Fibroblast of skin of left biceps (primary cell): Measurements from ENCODE around the gene DBX1.
"Not testable (repeated sequence)": the region's sequence is repeated elsewhere in the genome, so short reads cannot be mapped to it uniquely, and the experiment has no call there.

Source experiments
- DNase-seq, 2 experiments: peaks; one replicate each; pipeline ENCODE4 v3.0.0-alpha.2; 2013; ENCODE audit warnings: low read depth in 2 of 2

DBX1 gene, protein sequence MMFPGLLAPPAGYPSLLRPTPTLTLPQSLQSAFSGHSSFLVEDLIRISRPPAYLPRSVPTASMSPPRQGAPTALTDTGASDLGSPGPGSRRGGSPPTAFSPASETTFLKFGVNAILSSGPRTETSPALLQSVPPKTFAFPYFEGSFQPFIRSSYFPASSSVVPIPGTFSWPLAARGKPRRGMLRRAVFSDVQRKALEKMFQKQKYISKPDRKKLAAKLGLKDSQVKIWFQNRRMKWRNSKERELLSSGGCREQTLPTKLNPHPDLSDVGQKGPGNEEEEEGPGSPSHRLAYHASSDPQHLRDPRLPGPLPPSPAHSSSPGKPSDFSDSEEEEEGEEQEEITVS

GRCh38 chr11:20160425-20161229, at the start of gene DBX1:
DBX1 (minus strand) TSS chr11:20160475; CDS start chr11:20160324, 151 bp downstream.
- no peak for DNase-seq

- DNase-seq = no peak
Observed at GRCh38 chr11:20208622-20209111, 48.4 kb upstream of the DBX1 start.

DNA sequence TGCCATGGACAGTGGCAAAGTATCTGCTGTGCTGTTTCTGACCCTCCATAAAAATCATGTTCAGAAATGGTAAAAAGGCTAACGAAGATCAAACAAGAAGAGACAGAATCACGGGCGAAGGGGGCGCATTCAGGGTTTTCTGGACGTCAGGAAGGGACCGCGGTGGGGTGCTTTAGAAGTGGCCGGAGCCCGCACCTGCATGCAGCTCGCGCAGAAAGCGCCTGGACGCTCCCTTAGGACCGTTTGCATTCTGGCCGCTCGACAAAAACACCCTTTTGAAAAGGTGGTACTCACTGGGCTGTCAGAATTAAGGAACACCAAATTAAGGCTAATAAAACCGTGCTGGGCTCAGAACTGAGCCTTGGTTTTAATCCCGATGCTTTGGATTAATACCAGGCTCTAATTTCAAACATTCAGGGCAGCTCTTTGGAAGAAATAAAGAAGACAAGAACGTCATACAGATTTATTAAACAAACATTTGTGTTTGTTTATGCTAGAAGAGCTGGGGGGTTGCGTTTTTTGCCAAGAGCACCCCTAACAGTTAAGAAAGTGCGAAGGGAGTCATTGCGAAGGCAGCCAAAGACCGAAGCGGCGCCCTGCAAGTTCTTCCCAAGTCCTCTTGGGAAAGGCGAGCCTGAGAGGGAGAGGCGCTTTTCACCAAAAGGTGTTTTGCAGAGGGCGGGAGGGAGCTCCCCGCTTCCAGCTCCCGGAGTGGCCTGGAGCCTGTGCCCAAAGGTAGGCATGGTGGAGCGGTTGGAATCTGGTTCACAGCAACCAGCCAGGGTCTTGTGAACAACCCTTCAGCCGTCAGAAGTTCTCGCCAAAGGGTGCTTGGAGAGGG, 47.7 kb upstream of the DBX1 start:
- no peak for DNase-seq

GRCh38 chr11:20205807-20206206, 45.5 kb upstream of the DBX1 start:
- DNase-seq = no peak

- no peak for DNase-seq
Observed at GRCh38 chr11:20204681-20205080, 44.4 kb upstream of the DBX1 start.

- no peak for DNase-seq
Observed at GRCh38 chr11:20203831-20204230, 43.6 kb upstream of the DBX1 start.

- no peak for DNase-seq
Observed at GRCh38 chr11:20201231-20201630, 41.0 kb upstream of the DBX1 start.

- DNase-seq = not testable (repeated sequence)
Observed at GRCh38 chr11:20200331-20200955, 40.2 kb upstream of the DBX1 start.

- DNase-seq = no peak
Observed at GRCh38 chr11:20197881-20198280, 37.6 kb upstream of the DBX1 start.

- no peak for DNase-seq
Observed at GRCh38 chr11:20194470-20194869, 34.2 kb upstream of the DBX1 start.

- no peak for DNase-seq
Observed at GRCh38 chr11:20193307-20193706, 33.0 kb upstream of the DBX1 start.

DNA sequence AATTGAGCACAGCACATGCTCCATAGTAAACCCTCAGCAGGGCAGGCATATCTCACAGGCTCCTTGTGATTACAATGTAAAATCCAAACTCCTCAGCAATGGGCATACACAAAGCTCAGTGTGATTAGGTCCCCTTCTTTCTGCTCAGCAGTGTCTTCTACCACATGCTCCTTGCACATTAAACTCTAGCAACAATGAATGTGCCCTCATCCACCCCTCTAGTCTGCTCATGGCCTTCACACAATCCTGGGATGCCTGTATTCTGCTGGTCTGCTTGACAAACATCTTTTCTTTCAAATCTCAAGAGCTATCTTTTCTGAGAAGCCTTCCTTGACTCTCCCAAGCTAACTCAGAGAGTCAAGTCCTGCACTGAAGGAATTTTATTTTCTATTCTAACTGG, 32.4 kb upstream of the DBX1 start:
- no peak for DNase-seq

DNA sequence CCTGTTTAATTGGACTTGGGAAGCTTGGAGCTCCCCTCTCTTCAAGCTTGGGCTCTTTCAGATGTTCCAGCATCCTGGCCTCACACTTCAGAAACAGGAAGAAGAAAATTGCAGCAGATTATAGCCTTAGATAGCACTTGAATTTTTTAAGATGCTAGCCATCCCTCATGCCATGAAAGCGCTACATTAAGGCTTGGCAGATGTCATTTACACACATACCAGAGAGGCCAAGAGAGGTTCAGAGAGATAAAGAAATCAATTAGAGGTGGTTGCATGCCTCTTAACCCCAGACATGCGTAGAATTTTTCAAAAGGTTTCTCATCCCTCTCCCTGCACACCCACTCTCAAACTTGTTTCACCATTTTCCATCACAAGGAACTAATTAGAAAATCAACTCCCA, 31.9 kb upstream of the DBX1 start:
- no peak for DNase-seq

DNA sequence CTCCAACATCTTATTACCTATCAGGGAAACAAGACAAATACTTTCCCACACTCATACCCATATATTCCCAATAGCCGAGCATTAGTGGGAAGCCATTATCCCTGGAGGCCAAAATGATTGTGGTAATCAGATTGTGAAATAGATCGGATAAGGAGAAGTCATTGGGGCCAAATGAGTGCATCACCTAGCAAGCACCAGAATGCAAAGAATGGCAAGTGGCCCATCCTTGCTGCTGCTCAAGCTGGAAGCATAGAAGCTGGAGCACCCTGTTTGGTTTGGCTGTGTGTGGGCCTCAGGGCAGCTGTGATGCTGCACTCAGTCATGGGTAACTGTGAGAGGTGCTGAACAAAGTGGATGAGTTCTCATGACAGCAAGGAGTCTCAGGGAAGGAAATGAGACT, 18.7 kb upstream of the DBX1 start:
- DNase-seq = no peak

DNA sequence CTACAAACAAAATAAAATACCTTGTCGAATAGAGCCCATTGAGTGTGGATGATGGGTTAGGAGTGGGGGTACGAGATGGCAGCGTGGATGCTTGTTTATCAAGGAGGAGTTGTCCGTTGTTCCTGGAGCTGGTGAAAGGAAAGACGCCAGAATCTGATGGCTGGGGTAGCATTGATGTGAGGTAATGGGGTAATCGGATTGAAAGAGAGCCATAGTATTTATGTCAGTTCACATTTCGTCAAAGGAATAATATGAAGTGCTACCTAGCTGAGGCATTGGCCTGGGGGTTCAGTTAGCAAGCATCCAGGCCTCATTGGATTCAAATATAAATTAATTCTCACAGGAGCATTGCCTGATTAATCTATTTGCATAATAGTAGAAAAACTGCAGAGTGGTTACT, 16.9 kb upstream of the DBX1 start:
- no peak for DNase-seq

- DNase-seq = no peak
Observed at GRCh38 chr11:20172721-20173447, 12.6 kb upstream of the DBX1 start.

DNA sequence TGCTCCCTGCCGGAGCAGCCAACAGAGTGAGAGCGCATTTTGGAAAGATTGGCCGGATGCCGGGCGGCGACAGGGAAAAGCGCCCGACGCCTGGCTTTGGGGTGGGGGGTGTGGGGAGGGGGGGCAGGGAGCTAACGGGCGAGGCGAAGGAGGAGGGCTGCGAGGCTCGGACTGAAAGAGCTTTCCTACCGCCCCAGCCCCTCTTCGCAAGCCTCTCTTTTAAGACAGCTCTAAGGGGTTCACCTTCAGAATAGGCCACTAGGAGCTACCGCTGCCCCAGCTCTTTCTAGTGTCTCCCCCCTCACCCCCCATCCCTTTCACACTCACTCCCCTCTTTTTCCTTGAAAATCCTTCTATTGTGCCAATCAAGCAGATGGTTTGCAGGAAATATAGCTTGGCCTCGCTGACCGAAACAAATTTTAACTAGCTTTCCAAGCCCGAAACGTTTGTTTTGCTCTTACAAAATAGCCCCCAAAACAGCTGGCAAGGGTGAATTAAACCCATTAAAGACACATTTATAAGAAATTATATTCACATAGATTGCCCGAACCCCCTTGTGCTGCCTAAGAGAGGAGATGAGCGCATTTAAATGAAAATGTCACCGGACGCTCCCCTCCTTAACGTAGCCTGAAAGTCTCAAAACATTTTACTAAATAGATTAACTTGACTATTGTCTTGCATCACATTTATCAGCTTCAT, 3.7 kb upstream of the DBX1 start:
- DNase-seq = no peak

GRCh38 chr11:20162824-20163782, 2.8 kb upstream of the DBX1 start:
- DNase-seq = no peak
